Testis (tissue), 3 donors: ENCODE results near the gene GUCY2C. TPM values are rescaled to one million over a fixed set of nuclear protein-coding genes. Genes with fewer than 3 reads are reported as not detected.
A peak's percentile ranks its signal among the peaks of the same experiment; 100 is the strongest.

Experiments
- DNase-seq: peaks from one replicate; pipeline ENCODE4 v3.0.0-alpha.2; 2019
- H3K27ac ChIP-seq, 2 donors: fragments of 200-600 bp; sonication (generic); one replicate each; pipeline ENCODE4 v1.5.1; 2019
- H3K27me3 ChIP-seq: fragments of 200-600 bp; sonication (generic); one replicate; pipeline ENCODE4 v1.5.1; 2019
- H3K36me3 ChIP-seq: fragments of 200-600 bp; sonication (generic); one replicate; pipeline ENCODE4 v1.5.1; 2017; ENCODE audit warnings: low read depth; ENCODE audit errors: missing control alignments
- H3K4me1 ChIP-seq: fragments of 200-600 bp; sonication (generic); one replicate; pipeline ENCODE4 v1.5.1; 2019
- H3K4me3 ChIP-seq, 2 donors: fragments of 200-600 bp; sonication (generic); one replicate each; pipeline ENCODE4 v1.5.1; 2017 to 2019
- H3K9me3 ChIP-seq: fragments of 200-600 bp; sonication (generic); one replicate; pipeline ENCODE4 v1.5.1; 2017
- POLR2A ChIP-seq: fragments of 450-650 bp; IDR thresholded peaks from one replicate; pipeline ENCODE4 v1.6.1; 2017; ENCODE audit warnings: antibody characterized with exemption, mild to moderate bottlenecking, moderate library complexity
- WGBS, 2 donors: methylation state at CpG; one replicate each; pipeline ENCODE4 v1.1.5; 2018; 5-methylcytosine and 5-hydroxymethylcytosine counted together
- intact Hi-C: fragments of 100-400 bp; cut with DNase I; formaldehyde crosslinking; loops from one replicate; pipeline ENCODE4 v1.15.1; 2023; ENCODE audit warnings: low total_unique reads
- polyA plus RNA-seq: library from polyadenylated mRNA; stranded (reverse); fragments of 350-450 nt; fragmentation: Illumina TruSeq; extraction: RNeasy Lipid Tissue Mini Kit (QIAGEN cat#74804); gene quantifications from one replicate; pipeline ENCODE4 v1.2.3, GENCODE V29; 2014; ENCODE audit warnings: low read depth, low replicate concordance; ENCODE audit not compliant: insufficient read depth
- total RNA-seq, 2 donors: library from RNA; depleted of rRNA; stranded (reverse); fragments of >200 nt; gene quantifications; one replicate each; pipeline ENCODE4 v1.2.3, GENCODE V29; 2016
- TF ChIP-seq, protein P1 (sequence below), 3 experiments: fragments of 450-650 bp in 2 of 3; fragments of 200-600 bp in 1 of 3; sonication (generic) in 1 of 3; IDR thresholded peaks; one replicate each; pipeline ENCODE4 v1.5.1; 2016 to 2019; ENCODE audit warnings: antibody characterized with exemption in 3 of 3, mild to moderate bottlenecking in 2 of 3, moderate library complexity in 1 of 3

Gene GUCY2C
- total and polyA plus RNA-seq, 3 donors from 2014 or later: 0.12 to 0.39 (median 0.15) TPM

DNA sequence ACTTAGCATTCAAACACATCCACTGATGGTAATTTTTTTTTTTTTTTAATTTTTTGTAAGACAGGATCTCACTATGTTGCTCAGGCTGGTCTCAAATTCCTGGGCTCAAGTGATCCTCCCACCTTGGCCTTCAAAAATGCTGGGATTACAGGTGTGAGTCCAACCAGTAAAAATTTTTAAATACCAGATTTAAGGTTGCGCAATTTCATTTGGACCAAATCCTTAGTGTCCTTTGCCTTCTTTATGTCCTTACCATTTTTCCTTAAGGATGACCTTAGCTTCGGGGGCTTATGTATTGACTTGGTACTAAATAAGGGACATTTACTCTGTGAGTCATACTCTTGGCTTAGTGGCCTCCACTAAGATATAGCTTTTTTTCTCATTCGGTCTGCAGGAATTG, 124.6 kb downstream of the GUCY2C start:
- Histone ChIP-seq H3K27me3 (no peaks in the 10 kb centered on the region), H3K27ac (no peak overlapping the region), H3K9me3 (no peaks in the 10 kb centered on the region), H3K4me1 (no peaks in the 10 kb centered on the region), H3K4me3 (no peak overlapping the region), H3K36me3 (no peaks in the 10 kb centered on the region)
- no peak for TF ChIP-seq POLR2A
- TF ChIP-seq, protein P1, sequence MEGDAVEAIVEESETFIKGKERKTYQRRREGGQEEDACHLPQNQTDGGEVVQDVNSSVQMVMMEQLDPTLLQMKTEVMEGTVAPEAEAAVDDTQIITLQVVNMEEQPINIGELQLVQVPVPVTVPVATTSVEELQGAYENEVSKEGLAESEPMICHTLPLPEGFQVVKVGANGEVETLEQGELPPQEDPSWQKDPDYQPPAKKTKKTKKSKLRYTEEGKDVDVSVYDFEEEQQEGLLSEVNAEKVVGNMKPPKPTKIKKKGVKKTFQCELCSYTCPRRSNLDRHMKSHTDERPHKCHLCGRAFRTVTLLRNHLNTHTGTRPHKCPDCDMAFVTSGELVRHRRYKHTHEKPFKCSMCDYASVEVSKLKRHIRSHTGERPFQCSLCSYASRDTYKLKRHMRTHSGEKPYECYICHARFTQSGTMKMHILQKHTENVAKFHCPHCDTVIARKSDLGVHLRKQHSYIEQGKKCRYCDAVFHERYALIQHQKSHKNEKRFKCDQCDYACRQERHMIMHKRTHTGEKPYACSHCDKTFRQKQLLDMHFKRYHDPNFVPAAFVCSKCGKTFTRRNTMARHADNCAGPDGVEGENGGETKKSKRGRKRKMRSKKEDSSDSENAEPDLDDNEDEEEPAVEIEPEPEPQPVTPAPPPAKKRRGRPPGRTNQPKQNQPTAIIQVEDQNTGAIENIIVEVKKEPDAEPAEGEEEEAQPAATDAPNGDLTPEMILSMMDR (IDR thresholded peaks at IDR 0.05): no peak
- intact Hi-C loops: no loop called here
- DNase-seq: no peak
- WGBS, 2 donors: 92 to 95% methylated on average over 3 of the region's 3 CpGs

DNA sequence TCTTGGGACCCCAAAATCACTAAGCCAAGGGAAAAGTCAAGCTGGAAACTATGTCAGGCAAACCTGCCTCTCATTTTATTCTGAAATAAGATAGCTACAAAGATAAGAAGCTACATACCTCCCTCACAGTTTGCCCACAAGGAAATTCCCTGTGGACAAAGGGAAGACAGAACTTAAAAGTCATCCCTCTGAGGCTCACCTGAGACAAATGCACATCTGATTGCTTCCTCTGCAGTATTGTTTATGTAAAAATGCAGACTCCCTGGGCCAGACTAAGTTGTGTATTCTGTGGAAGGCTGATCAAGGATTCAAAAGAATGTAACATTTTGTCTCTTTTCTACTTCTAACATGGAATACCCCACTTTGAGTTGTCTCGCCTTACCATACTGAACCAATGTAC, 126.2 kb downstream of the GUCY2C start:
- intact Hi-C loops: no loop called here
- no peaks in the 10 kb centered on the region for H3K4me1 ChIP-seq

DNA sequence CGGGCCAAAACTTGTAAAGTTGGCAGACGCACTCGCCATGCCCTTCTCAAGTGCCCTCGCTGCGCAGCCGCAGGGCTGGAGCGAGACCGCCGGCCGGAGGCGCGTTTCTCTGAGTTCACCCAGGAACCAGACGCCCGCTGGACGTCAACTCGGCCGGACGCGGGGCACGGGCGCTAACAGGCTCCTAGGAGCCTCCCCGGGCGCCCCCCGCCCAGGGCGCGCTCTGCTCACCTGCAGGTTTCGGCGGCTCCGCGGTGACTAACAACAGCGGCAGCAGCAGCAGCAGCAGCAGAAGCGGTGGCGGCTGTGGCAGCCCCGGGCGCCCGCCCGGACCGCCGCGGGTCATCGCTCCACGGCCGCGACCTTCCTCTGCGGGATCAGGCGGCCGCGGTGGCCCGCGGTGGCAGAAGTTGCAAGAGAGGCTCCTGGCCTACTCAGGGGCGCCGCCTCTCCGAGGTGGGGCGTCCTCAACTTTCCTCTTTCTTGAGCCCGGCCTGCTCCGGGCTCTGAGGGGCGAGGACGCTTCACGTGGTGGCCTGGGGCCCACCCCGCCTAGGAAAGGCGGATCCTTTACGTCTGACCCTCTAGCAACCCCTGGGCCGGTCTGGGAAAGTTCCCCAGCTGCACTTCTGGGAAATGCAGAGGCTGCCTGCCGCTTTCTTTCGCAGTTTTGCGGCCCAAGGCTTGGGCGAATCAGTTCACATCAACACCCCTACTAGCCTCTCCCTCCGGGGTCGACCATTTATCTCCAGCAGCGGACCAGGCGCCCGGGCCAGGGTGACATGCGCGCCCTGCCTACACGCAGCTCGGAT, 128.8 kb downstream of the GUCY2C start, which contains the start of gene PLBD1:
TSS of gene PLBD1 (minus strand) at position 533 of the 812 bp plus-strand sequence. CDS start at position 346, 187 bp downstream.
- intact Hi-C loops: no loop called here
- H3K9me3 ChIP-seq: no peaks in the 10 kb centered on the region
- peak; percentile 16 for TF ChIP-seq POLR2A
- TF ChIP-seq, protein P1 (IDR thresholded peaks at IDR 0.05): no peak
- H3K27ac ChIP-seq: peak within 1 kb of the TSS; percentile 68 to 75
- no peaks in the 10 kb centered on the region for H3K4me1 ChIP-seq
- WGBS, 2 donors: 3 to 13% methylated on average over 10 to 75 of the region's 76 CpGs
- H3K27me3 ChIP-seq: no peaks in the 10 kb centered on the region
- H3K4me3 ChIP-seq: peak within 1 kb of the TSS; percentile 62 to 72
- peak; percentile 81 for DNase-seq
- H3K36me3 ChIP-seq: no peaks in the 10 kb centered on the region

More for the DNA sequence above, 126.2 kb downstream of the GUCY2C start:
- H3K27ac ChIP-seq: no peak overlapping the region
- H3K9me3 ChIP-seq: no peaks in the 10 kb centered on the region
- no peak for DNase-seq
- H3K36me3 ChIP-seq: no peaks in the 10 kb centered on the region
- TF ChIP-seq, protein P1 (IDR thresholded peaks at IDR 0.05): no peak
- TF ChIP-seq POLR2A: no peak
- WGBS, 2 donors: 91 to 95% methylated on average over 1 of the region's 1 CpG
- H3K4me3 ChIP-seq: no peak overlapping the region
- H3K27me3 ChIP-seq: no peaks in the 10 kb centered on the region

DNA sequence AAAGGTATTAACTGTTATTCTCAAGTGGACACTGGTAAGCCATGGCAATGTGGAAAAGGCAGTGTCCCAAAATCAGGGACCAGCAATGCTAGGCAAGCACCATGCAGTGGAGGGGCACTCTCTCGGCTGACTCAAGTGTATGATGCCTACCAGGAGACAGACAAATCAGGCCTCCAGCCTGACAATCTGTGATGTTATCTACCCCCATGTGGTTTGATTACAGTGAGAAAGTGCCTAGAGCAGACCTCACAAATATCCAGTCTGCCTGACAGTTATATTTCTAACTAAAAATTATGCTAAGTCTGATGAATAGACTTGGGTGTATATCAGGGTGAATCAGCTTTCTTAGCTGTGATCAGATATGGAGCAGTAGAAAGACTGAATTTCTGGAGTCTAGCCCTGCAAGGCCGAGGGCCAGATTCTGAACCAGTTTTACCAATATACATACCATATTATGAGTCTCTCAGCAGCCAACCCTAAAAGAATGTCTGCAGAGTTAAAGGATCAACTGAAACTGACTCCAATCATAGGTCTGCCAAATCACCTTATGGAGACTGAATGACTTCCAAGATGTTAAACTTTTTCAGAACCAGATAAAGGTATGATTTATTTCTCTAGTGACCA, 132.0 kb downstream of the GUCY2C start:
- Histone ChIP-seq H3K27me3 (no peaks in the 10 kb centered on the region), H3K4me1 (no peaks in the 10 kb centered on the region), H3K9me3 (no peaks in the 10 kb centered on the region), H3K27ac (no peak overlapping the region), H3K36me3 (no peaks in the 10 kb centered on the region), H3K4me3 (no peak overlapping the region)
- no peak for DNase-seq
- intact Hi-C loops: no loop called here
- WGBS, 2 donors: 88 to 90% methylated on average over 2 of the region's 2 CpGs
- TF ChIP-seq, protein P1 (IDR thresholded peaks at IDR 0.05): no peak
- TF ChIP-seq POLR2A: no peak
